HEK293T (cell line): ENCODE results near the gene ZNF577.

Source experiments
- CTCF ChIA-PET: fragments of 350-600 bp; formaldehyde crosslinking; extraction: SDS; loops from one replicate; lab custom pipeline; 2021; ENCODE audit warnings: antibody characterized with exemption, inconsistent platforms; lab: Yijun Ruan, JAX
- POLR2A ChIA-PET: fragments of 350-600 bp; formaldehyde crosslinking; extraction: SDS; loops from one replicate; lab custom pipeline; 2020; ENCODE audit warnings: antibody characterized with exemption, inconsistent platforms; lab: Yijun Ruan, JAX
- DNase-seq: peaks from one replicate; pipeline ENCODE4 v3.0.0; 2012; ENCODE audit warnings: mixed read lengths; ENCODE audit errors: extremely low spot score
- ARNT ChIP-seq: fragments of 450-650 bp; IDR thresholded peaks from 2 replicates; pipeline ENCODE4 v1.6.1; 2017; ENCODE audit warnings: mild to moderate bottlenecking
- BHLHE40 ChIP-seq: fragments of 450-650 bp; IDR thresholded peaks from 2 replicates; pipeline ENCODE4 v1.6.1; 2016; ENCODE audit warnings: mild to moderate bottlenecking, moderate library complexity, borderline replicate concordance
- CTBP1 ChIP-seq: fragments of 450-650 bp; IDR thresholded peaks from 2 replicates; pipeline ENCODE4 v1.6.1; 2016; ENCODE audit warnings: borderline replicate concordance
- ELF4 ChIP-seq: fragments of 450-650 bp; IDR thresholded peaks from 2 replicates; pipeline ENCODE4 v1.6.1; 2017; ENCODE audit warnings: antibody characterized with exemption
- FOXA1 ChIP-seq: fragments of 450-650 bp; IDR thresholded peaks from 2 replicates; pipeline ENCODE4 v1.6.1; 2016; ENCODE audit warnings: mild to moderate bottlenecking
- FOXK2 ChIP-seq: fragments of 450-650 bp; IDR thresholded peaks from 2 replicates; pipeline ENCODE4 v1.6.1; 2016; ENCODE audit warnings: mild to moderate bottlenecking
- FOXM1 ChIP-seq: fragments of 450-650 bp; IDR thresholded peaks from 2 replicates; pipeline ENCODE4 v1.6.1; 2017; ENCODE audit warnings: mild to moderate bottlenecking, borderline replicate concordance
- HDGF ChIP-seq: fragments of 450-650 bp; IDR thresholded peaks from 2 replicates; pipeline ENCODE4 v1.6.1; 2017; ENCODE audit warnings: antibody characterized with exemption, borderline replicate concordance
- L3MBTL2 ChIP-seq: fragments of 450-650 bp; conservative IDR thresholded peaks from 2 replicates; pipeline ENCODE4 v1.6.1; 2016; ENCODE audit warnings: mild to moderate bottlenecking
- LEF1 ChIP-seq: fragments of 450-650 bp; IDR thresholded peaks from 2 replicates; pipeline ENCODE4 v1.6.1; 2017; ENCODE audit warnings: mild to moderate bottlenecking, borderline replicate concordance
- NFRKB ChIP-seq: fragments of 450-650 bp; IDR thresholded peaks from 2 replicates; pipeline ENCODE4 v1.6.1; 2016; ENCODE audit warnings: mild to moderate bottlenecking, moderate library complexity
- PKNOX1 ChIP-seq: fragments of 450-650 bp; IDR thresholded peaks from 2 replicates; pipeline ENCODE4 v1.6.1; 2016
- SP1 ChIP-seq: fragments of 450-650 bp; IDR thresholded peaks from 2 replicates; pipeline ENCODE4 v1.6.1; 2017
- SUZ12 ChIP-seq: fragments of 450-650 bp; IDR thresholded peaks from 2 replicates; pipeline ENCODE4 v1.6.1; 2016; ENCODE audit warnings: mild to moderate bottlenecking
- TARDBP ChIP-seq: fragments of 450-650 bp; IDR thresholded peaks from 2 replicates; pipeline ENCODE4 v1.6.1; 2016
- ZNF384 ChIP-seq: fragments of 450-650 bp; IDR thresholded peaks from 2 replicates; pipeline ENCODE4 v1.6.1; 2016

The ZNF577 gene

GRCh38 chr19:51882518-51882917, 5.2 kb downstream of the ZNF577 start:
- POLR2A ChIA-PET, result no interaction called here
- TF ChIP-seq BHLHE40, result no peak
- TF ChIP-seq LEF1, result no peak
- TF ChIP-seq NFRKB, result no peak
- no peak for TF ChIP-seq TARDBP
- TF ChIP-seq ARNT, result no peak
- no peak for TF ChIP-seq SP1
- no peak for TF ChIP-seq FOXA1
- no peak for TF ChIP-seq FOXM1
- no peak for TF ChIP-seq CTBP1
- no peak for TF ChIP-seq L3MBTL2
- no peak for TF ChIP-seq ZNF384
- no peak for TF ChIP-seq PKNOX1

GRCh38 chr19:51873097-51873496, 14.7 kb downstream of the ZNF577 start:
- POLR2A ChIA-PET, result no interaction called here
- DNase-seq, result no peak
- TF ChIP-seq BHLHE40 (no peak), FOXM1 (no peak), ZNF384 (no peak), TARDBP (no peak), FOXK2 (no peak), NFRKB (no peak), L3MBTL2 (no peak), ARNT (no peak), LEF1 (no peak), SUZ12 (no peak), SP1 (no peak), CTBP1 (no peak), PKNOX1 (no peak), ELF4 (no peak), FOXA1 (no peak), HDGF (no peak)
- CTCF ChIA-PET, result no interaction called here

More at GRCh38 chr19:51882518-51882917, 5.2 kb downstream of the ZNF577 start:
- CTCF ChIA-PET, result no interaction called here
- DNase-seq, result no peak

GRCh38 chr19:51861870-51862622, 25.7 kb downstream of the ZNF577 start:
- TF ChIP-seq SP1 (no peak), ELF4 (no peak), SUZ12 (no peak), TARDBP (no peak), FOXM1 (no peak), CTBP1 (no peak), FOXK2 (no peak), NFRKB (no peak), ARNT (no peak), ZNF384 (no peak), FOXA1 (no peak), PKNOX1 (no peak), LEF1 (no peak), BHLHE40 (no peak), HDGF (no peak), L3MBTL2 (no peak)
- DNase-seq, result no peak
- ChIA-PET CTCF (no interaction called here), POLR2A (no interaction called here)

- CTCF ChIA-PET, result no interaction called here
- POLR2A ChIA-PET, result no interaction called here
- TF ChIP-seq ZNF384, result no peak
- TF ChIP-seq L3MBTL2, result no peak
- TF ChIP-seq HDGF, result no peak
- no peak for TF ChIP-seq FOXK2
- no peak for TF ChIP-seq FOXA1
- TF ChIP-seq SUZ12, result no peak
- no peak for TF ChIP-seq LEF1
- no peak for DNase-seq
Measured at GRCh38 chr19:51837145-51837544, 50.6 kb downstream of the ZNF577 start.

- POLR2A ChIA-PET, result no interaction called here
- DNase-seq, result no peak
- TF ChIP-seq SUZ12, result no peak
- TF ChIP-seq HDGF, result no peak
- CTCF ChIA-PET, result no interaction called here
Measured at GRCh38 chr19:51830274-51830673, 57.5 kb downstream of the ZNF577 start.

- ChIA-PET POLR2A (no interaction called here), CTCF (no interaction called here)
- no peak for DNase-seq
- TF ChIP-seq FOXK2 (no peak), TARDBP (no peak), CTBP1 (no peak), ARNT (no peak), L3MBTL2 (no peak), ZNF384 (no peak), FOXA1 (no peak), HDGF (no peak), PKNOX1 (no peak), NFRKB (no peak), SUZ12 (no peak), SP1 (no peak), LEF1 (no peak)
Measured at GRCh38 chr19:51824281-51825005, 63.3 kb downstream of the ZNF577 start.
